Dermis blood vessel endothelial cell (primary cell): Measurements from ENCODE around the gene HOXB2. TPM values are rescaled to one million over a fixed set of nuclear protein-coding genes. Genes with fewer than 3 reads are reported as not detected.

ENCODE experiments used
- total RNA-seq: library from RNA; depleted of rRNA; stranded (reverse); fragments of >200 nt; gene quantifications from 2 replicates; pipeline ENCODE4 v1.2.3, GENCODE V29; 2014

The HOXB2 gene
- total RNA-seq, 1 donor from 2014 or later: 4.8 TPM

Other genes with a start within 250 kb of the HOXB2 start
- gene SKAP1, start 114.9 kb downstream of the HOXB2 start, total RNA-seq: 0.17 TPM in 1 of 2 replicates, not detected in the other
- not detected in 2 replicates for gene HOXB1, start 14.1 kb downstream of the HOXB2 start, total RNA-seq
- 2.7 and 3.2 TPM in 2 replicates for gene HOXB4, start 33.2 kb upstream of the HOXB2 start, total RNA-seq
- 9.5 and 11.9 TPM in 2 replicates for gene HOXB3, start 45.1 kb upstream of the HOXB2 start, total RNA-seq
- 0.17 and 0.23 TPM in 2 replicates for gene HOXB5, start 48.7 kb upstream of the HOXB2 start, total RNA-seq
- 7.5 and 11.9 TPM in 2 replicates for gene HOXB6, start 59.9 kb upstream of the HOXB2 start, total RNA-seq
- 9.9 and 11.4 TPM in 2 replicates for gene HOXB7, start 65.9 kb upstream of the HOXB2 start, total RNA-seq
- 1.2 and 4.1 TPM in 2 replicates for gene HOXB8, start 70.2 kb upstream of the HOXB2 start, total RNA-seq
- gene HOXB9, start 81.2 kb upstream of the HOXB2 start, total RNA-seq: 0.47 and 1.0 TPM in 2 replicates
- gene PRAC1, start 177.4 kb upstream of the HOXB2 start, total RNA-seq: not detected in 2 replicates
- gene PRAC2, start 178.1 kb upstream of the HOXB2 start, total RNA-seq: not detected in 2 replicates
- gene HOXB13, start 183.6 kb upstream of the HOXB2 start, total RNA-seq: not detected in 2 replicates